ENCODE data around the gene HMGN2.

- TF ChIP-seq GATA2 (IDR thresholded peaks at IDR 0.05; ENCODE audit: low read depth, low read length): no peak
- no peak for TF ChIP-seq GATA3 (IDR thresholded peaks at IDR 0.05; ENCODE audit: low read depth, low read length)
Observed at GRCh38 chr1:26483980-26484379, 11.7 kb downstream of the HMGN2 start.
